Endothelial cell of umbilical vein (primary cell): ENCODE results near the gene STK24.

Experiments
- EZH2 ChIP-seq: IDR thresholded peaks from 2 replicates; pipeline ENCODE4 v1.6.1; 2012; ENCODE audit warnings: borderline replicate concordance, low read depth, mild to moderate bottlenecking, moderate library complexity, low read length, inconsistent platforms; ENCODE audit not compliant: severe bottlenecking
- MYC ChIP-seq: IDR thresholded peaks from one replicate; pipeline ENCODE4 v1.6.1; 2011; ENCODE audit warnings: mild to moderate bottlenecking, low read depth, low read length
- POLR2A ChIP-seq: IDR thresholded peaks from 2 replicates; pipeline ENCODE4 v1.6.1; 2012; ENCODE audit warnings: low read depth, mild to moderate bottlenecking, control low read depth, low read length
- POLR2AphosphoS5 ChIP-seq: IDR thresholded peaks from 2 replicates; pipeline ENCODE4 v1.6.1; 2012; ENCODE audit warnings: low read depth, mild to moderate bottlenecking, control low read depth, low read length, moderate library complexity; ENCODE audit not compliant: insufficient read depth
- TF ChIP-seq, protein P1 (sequence below), 2 donors: IDR thresholded peaks; 1 replicate in 1 of 2; 2 replicates in 1 of 2; pipeline ENCODE4 v1.5.1; 2011; ENCODE audit warnings: low read length in 2 of 2, mild to moderate bottlenecking in 2 of 2, moderate library complexity in 2 of 2, control low read depth in 1 of 2, inconsistent platforms in 1 of 2, low read depth in 1 of 2; ENCODE audit not compliant: insufficient read depth in 1 of 2; ENCODE audit errors: extremely low read depth in 1 of 2
- TF ChIP-seq, protein P2 (sequence below): IDR thresholded peaks from 2 replicates; pipeline ENCODE4 v1.6.1; 2011; ENCODE audit not compliant: insufficient read depth, insufficient read length

DNA sequence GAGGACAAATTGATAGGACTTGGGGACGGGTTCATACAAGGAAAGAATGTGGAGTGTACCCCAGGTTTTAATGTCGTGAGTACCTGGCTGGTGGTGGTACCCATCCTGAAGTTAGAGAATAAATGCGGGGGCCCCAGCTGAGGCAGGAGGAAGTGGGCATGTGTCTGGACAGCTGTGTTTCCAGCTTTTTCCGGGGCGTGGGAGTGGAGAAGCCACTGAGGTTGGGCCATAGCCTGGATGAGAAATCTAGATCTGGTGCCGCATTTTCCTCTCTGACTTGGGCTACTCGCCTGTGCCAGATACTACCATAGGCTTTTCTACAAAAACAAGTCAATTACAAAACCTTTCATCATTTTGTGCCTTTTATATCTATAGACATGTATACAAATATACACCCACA lies 147.4 kb downstream of the STK24 start:
- TF ChIP-seq MYC (no peak), EZH2 (no peak), POLR2A (no peak), POLR2AphosphoS5 (no peak)
- TF ChIP-seq, protein P1, sequence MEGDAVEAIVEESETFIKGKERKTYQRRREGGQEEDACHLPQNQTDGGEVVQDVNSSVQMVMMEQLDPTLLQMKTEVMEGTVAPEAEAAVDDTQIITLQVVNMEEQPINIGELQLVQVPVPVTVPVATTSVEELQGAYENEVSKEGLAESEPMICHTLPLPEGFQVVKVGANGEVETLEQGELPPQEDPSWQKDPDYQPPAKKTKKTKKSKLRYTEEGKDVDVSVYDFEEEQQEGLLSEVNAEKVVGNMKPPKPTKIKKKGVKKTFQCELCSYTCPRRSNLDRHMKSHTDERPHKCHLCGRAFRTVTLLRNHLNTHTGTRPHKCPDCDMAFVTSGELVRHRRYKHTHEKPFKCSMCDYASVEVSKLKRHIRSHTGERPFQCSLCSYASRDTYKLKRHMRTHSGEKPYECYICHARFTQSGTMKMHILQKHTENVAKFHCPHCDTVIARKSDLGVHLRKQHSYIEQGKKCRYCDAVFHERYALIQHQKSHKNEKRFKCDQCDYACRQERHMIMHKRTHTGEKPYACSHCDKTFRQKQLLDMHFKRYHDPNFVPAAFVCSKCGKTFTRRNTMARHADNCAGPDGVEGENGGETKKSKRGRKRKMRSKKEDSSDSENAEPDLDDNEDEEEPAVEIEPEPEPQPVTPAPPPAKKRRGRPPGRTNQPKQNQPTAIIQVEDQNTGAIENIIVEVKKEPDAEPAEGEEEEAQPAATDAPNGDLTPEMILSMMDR (IDR thresholded peaks at IDR 0.05; ENCODE audit: extremely low read depth in 1 of 2, insufficient read depth in 1 of 2, low read depth in 1 of 2, low read length in 2 of 2) = no peak
- TF ChIP-seq, protein P2, sequence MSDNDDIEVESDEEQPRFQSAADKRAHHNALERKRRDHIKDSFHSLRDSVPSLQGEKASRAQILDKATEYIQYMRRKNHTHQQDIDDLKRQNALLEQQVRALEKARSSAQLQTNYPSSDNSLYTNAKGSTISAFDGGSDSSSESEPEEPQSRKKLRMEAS = no peak
